Esophagus squamous epithelium (tissue), 5 donors: ENCODE measurements around the gene RAB10. TPM values are rescaled to one million over a fixed set of nuclear protein-coding genes. Genes with fewer than 3 reads are reported as not detected.
"Not testable (repeated sequence)": the region's sequence is repeated elsewhere in the genome, so short reads cannot be mapped to it uniquely, and the experiment has no call there.

Experiments
- DNase-seq: peaks from one replicate; lab custom pipeline; 2025; lab: John Stamatoyannopoulos, UW
- H3K27ac ChIP-seq, 4 donors: fragments of 200-600 bp; sonication (generic); one replicate each; pipeline ENCODE4 v1.5.1; 2016 to 2019; ENCODE audit warnings: mild to moderate bottlenecking in 1 of 4
- H3K27me3 ChIP-seq, 4 donors: fragments of 200-600 bp; sonication (generic); 1 replicate in 3 of 4; 2 replicates in 1 of 4; pipeline versions ENCODE4 v1.5.1 to v1.6.0; 2017 to 2021; ENCODE audit warnings: antibody characterized with exemption in 1 of 4
- H3K36me3 ChIP-seq, 3 donors: fragments of 200-600 bp; sonication (generic); one replicate each; pipeline ENCODE4 v1.5.1; 2016 to 2019
- H3K4me1 ChIP-seq, 3 donors: fragments of 200-600 bp; sonication (generic); one replicate each; pipeline ENCODE4 v1.5.1; 2017 to 2019
- H3K4me3 ChIP-seq, 4 donors: fragments of 200-600 bp; sonication (generic); 1 replicate in 3 of 4; 2 replicates in 1 of 4; pipeline ENCODE4 v1.5.1; 2016 to 2019; ENCODE audit warnings: mild to moderate bottlenecking in 2 of 4, moderate library complexity in 1 of 4
- H3K9me3 ChIP-seq, 3 donors: fragments of 200-600 bp; sonication (generic); one replicate each; pipeline ENCODE4 v1.5.1; 2016 to 2019
- POLR2A ChIP-seq, 4 donors: fragments of 450-650 bp; IDR thresholded peaks; one replicate each; pipeline ENCODE4 v1.6.1; 2017; ENCODE audit warnings: antibody characterized with exemption in 4 of 4, mild to moderate bottlenecking in 4 of 4, moderate library complexity in 3 of 4
- WGBS, 2 donors: methylation state at CpG; one replicate each; pipeline ENCODE4 v1.1.5; 2018; 5-methylcytosine and 5-hydroxymethylcytosine counted together
- intact Hi-C: fragments of 100-400 bp; cut with DNase I; formaldehyde crosslinking; loops from one replicate; pipeline ENCODE4 v1.15.0; 2022
- total RNA-seq, 4 donors: library from RNA; depleted of rRNA; stranded (reverse); fragments of >200 nt; gene quantifications; one replicate each; pipeline ENCODE4 v1.1.0, GENCODE V29; 2016
- TF ChIP-seq, protein P1 (sequence below), 6 experiments: fragments of 450-650 bp in 4 of 6; fragments of 200-600 bp in 2 of 6; sonication (generic) in 2 of 6; IDR thresholded peaks; one replicate each; pipeline ENCODE4 v1.5.1; 2016 to 2019; ENCODE audit warnings: antibody characterized with exemption in 6 of 6, mild to moderate bottlenecking in 4 of 6, moderate library complexity in 4 of 6
- donor health status: DM: yes; HTN: yes; CAD: no.

Gene RAB10
- total RNA-seq, 4 donors from 2014 or later = 214 to 388 (median 335) TPM

DNA sequence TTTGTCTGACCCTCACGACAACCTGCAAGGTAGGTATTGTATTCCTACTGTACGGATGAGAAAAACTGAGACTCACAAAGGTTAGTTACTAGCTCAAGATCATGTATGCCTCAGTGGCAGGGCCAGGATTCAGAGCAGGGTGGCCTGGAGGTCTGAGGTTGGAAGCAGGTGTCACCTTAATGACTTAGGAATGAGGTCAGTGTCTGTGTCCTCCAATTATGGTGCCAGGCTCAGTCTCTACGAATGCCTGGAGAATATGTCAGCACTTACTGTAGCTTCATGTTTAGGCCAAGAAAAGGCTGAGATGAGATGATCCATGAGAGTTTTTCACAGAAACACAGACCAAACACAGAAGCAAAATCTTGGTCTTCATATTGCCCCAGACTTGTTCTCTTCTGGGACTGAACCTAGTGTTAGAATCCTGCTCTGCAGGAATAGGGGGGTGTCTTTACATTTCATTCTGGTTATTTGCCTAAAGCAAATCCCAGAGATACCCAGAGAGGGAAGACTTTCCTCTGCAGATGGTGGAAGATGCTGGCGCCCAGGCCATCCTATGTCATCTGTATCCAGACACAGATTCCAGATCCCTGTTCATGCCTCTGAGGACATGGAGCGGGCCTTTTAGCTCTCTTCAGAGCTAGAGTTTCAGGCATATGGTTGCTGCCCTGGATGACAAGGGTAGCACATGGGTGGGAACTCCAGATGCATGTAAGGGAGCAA lies 16.3 kb upstream of the RAB10 start:
- no peak overlapping the region for H3K4me3 ChIP-seq
- intact Hi-C loops = no loop called here
- H3K27me3 ChIP-seq = no peaks in the 10 kb centered on the region
- H3K27ac ChIP-seq = peak overlapping the region; percentile 79 to 93 (median 86)
- TF ChIP-seq, protein P1, sequence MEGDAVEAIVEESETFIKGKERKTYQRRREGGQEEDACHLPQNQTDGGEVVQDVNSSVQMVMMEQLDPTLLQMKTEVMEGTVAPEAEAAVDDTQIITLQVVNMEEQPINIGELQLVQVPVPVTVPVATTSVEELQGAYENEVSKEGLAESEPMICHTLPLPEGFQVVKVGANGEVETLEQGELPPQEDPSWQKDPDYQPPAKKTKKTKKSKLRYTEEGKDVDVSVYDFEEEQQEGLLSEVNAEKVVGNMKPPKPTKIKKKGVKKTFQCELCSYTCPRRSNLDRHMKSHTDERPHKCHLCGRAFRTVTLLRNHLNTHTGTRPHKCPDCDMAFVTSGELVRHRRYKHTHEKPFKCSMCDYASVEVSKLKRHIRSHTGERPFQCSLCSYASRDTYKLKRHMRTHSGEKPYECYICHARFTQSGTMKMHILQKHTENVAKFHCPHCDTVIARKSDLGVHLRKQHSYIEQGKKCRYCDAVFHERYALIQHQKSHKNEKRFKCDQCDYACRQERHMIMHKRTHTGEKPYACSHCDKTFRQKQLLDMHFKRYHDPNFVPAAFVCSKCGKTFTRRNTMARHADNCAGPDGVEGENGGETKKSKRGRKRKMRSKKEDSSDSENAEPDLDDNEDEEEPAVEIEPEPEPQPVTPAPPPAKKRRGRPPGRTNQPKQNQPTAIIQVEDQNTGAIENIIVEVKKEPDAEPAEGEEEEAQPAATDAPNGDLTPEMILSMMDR (IDR thresholded peaks at IDR 0.05) = no peak
- TF ChIP-seq POLR2A (IDR thresholded peaks at IDR 0.05) = peak in 1 of 4 donors; percentile 14
- peaks cover 30 to 82% (median 32%) of the 10 kb centered on the region in 3 donors for H3K4me1 ChIP-seq
- no peaks in the 10 kb centered on the region for H3K9me3 ChIP-seq
- H3K36me3 ChIP-seq = no peaks in the 10 kb centered on the region
- no peak for DNase-seq
- WGBS, 2 donors = 80% methylated on average over 3 to 5 of the region's 5 CpGs

DNA sequence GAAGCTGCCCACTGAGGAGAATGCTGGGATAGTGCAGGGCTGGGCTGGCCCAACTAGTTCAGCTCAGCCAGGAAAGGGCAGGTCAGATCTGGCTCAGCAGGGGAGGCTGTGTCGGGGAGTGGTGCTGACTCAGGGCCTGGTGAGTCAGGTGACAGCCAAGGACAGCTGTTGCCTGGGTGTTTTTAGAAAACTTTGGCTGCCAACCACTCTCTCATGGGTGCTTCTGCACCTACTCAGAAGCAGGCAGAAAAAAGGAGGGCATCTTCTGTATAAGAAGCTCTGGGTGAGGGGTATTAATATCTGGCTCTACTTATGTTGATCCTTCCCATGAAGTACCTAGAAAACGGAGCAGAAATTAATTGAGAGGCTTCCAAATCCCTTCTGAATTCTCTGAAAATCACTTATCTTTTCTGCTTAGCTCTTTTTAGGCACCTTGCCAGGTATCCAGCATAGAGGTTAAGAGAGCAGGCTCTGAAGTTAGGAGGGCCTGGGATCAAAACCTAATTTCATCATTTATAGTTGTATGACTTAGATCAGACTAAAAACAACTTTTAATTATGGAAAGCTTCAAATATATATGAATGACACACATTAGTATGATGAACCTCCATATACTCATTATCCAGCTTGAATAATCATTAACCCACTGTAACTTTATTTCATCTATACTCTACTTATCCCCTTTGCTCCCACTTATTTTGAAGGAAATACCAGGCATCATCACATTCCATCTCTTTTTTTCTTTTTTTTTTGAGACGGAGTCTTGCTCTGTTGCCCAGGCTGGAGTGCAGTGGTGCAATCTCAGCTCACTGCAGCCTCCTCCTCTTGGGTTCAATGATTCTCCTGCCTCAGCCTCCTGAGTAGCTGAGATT lies 15.5 kb upstream of the RAB10 start:
- no peak overlapping the region for H3K4me3 ChIP-seq
- DNase-seq = no peak
- H3K9me3 ChIP-seq = no peaks in the 10 kb centered on the region
- no peaks in the 10 kb centered on the region for H3K27me3 ChIP-seq
- H3K36me3 ChIP-seq = no peaks in the 10 kb centered on the region
- WGBS, 2 donors = 34 to 57% methylated on average over 2 to 3 of the region's 3 CpGs
- TF ChIP-seq POLR2A (IDR thresholded peaks at IDR 0.05) = no peak
- TF ChIP-seq, protein P1 (IDR thresholded peaks at IDR 0.05) = no peak
- peak overlapping the region; percentile 79 to 93 (median 86) for H3K27ac ChIP-seq
- intact Hi-C loops = no loop called here
- H3K4me1 ChIP-seq = peaks cover 22 to 74% (median 24%) of the 10 kb centered on the region in 3 donors

DNA sequence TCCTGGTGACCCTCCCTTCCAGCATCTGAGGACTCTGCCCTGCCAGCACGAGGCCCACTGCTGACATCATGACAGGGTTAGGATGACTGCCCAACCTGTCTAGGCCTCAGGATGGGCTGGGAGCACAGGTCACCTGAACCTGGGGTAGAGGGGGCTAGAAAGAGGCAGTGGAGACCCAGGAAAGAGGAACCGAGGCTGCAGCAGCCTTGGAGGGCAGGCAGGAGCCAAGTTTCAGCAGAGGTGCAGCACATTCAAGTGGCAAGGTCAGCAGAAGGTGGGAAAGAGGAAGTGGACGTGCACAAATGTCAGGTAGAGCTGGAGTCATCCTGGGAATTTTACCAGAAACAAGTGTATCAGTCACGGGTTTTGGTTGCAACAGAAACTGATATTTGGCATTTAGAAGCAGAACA lies 13.6 kb upstream of the RAB10 start:
- Histone ChIP-seq H3K36me3 (no peaks in the 10 kb centered on the region), H3K27me3 (no peaks in the 10 kb centered on the region), H3K4me1 (peaks cover 20 to 56% (median 24%) of the 10 kb centered on the region in 3 donors), H3K4me3 (no peak overlapping the region), H3K9me3 (no peaks in the 10 kb centered on the region), H3K27ac (peak overlapping the region; percentile 32 to 93 (median 86))
- no peak for DNase-seq
- no peak for TF ChIP-seq POLR2A (IDR thresholded peaks at IDR 0.05)
- TF ChIP-seq, protein P1 (IDR thresholded peaks at IDR 0.05) = no peak
- intact Hi-C loops = no loop called here
- 44 to 62% methylated on average over 4 of the region's 4 CpGs for WGBS, 2 donors

DNA sequence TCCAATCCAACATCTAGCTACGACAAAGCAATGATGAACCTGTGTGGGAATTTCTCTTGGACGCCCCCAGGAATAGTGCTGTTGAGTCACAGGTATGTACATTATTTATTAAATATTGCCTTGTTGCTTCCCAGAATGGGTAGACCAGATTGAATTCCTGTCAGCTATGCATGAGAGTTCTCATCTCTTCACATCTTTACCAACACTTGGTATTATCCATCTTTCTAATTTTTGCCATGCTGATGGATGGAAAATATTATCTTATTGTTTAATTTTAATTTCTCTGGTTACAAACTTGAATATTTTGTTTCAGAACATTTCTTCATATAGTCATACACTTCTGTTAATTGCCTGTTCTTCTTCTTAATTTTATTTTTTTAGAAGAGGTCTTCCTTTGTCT lies 9.6 kb upstream of the RAB10 start:
- 68 to 87% methylated on average over 2 of the region's 2 CpGs for WGBS, 2 donors
- no peak for TF ChIP-seq POLR2A (IDR thresholded peaks at IDR 0.05)
- TF ChIP-seq, protein P1 (IDR thresholded peaks at IDR 0.05) = no peak
- no peaks in the 10 kb centered on the region for H3K36me3 ChIP-seq
- H3K4me3 ChIP-seq = no peak overlapping the region
- H3K9me3 ChIP-seq = no peaks in the 10 kb centered on the region
- no peak for DNase-seq
- no peak overlapping the region for H3K27ac ChIP-seq
- H3K27me3 ChIP-seq = no peaks in the 10 kb centered on the region
- peaks cover 0 to 27% (median 16%) of the 10 kb centered on the region in 3 donors for H3K4me1 ChIP-seq
- intact Hi-C loops = no loop called here

DNA sequence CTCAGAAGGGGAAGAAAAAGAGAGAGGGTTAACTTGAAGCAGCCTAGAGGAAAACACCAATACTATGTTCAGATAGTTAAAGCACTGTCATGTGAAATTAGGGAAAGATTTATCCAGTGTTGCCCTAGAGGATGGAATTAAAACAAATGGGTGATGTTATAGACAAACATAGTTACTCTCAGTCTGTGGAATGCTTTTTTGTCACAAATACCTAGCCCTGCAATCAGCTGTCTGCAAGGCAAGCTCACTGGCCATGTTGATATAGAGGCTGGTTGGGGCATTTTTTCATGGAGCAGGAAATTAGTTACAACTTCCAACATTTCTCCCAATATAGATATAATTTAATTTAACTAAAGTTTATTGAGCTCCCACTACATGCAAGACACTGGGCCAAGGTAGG lies 8.4 kb upstream of the RAB10 start:
- intact Hi-C loops = no loop called here
- no peaks in the 10 kb centered on the region for H3K36me3 ChIP-seq
- H3K4me3 ChIP-seq = no peak overlapping the region
- TF ChIP-seq, protein P1 (IDR thresholded peaks at IDR 0.05) = no peak
- TF ChIP-seq POLR2A (IDR thresholded peaks at IDR 0.05) = no peak
- no peak overlapping the region for H3K27ac ChIP-seq
- peaks cover 0 to 15% (median 11%) of the 10 kb centered on the region in 3 donors for H3K4me1 ChIP-seq
- H3K27me3 ChIP-seq = no peaks in the 10 kb centered on the region
- DNase-seq = no peak
- H3K9me3 ChIP-seq = no peaks in the 10 kb centered on the region

DNA sequence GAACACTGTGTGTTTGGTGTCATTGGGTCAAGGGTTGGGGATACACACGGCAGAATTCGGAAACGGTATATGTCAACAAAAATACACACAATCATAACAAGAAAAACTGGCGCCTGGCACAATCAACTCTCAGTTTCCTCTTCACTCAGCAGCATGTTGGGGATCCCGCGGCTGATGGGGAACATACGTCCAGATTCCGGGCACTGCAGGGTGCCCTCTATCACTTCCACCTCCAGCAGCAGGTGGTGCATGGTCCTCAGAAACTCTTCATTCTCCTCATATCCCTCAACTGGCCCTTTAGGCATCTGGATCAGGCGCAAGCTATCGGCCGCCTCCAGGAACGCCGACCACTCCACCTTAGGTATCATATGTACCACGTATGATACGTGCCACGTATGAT lies 5.8 kb upstream of the RAB10 start:
- H3K9me3 ChIP-seq, H3K27ac ChIP-seq, H3K36me3 ChIP-seq, intact Hi-C loops, H3K4me3 ChIP-seq, DNase-seq, H3K27me3 ChIP-seq: not testable (repeated sequence)
- WGBS, 2 donors = 81 to 95% methylated on average over 9 to 16 of the region's 16 CpGs
- H3K4me1 ChIP-seq = peaks cover 9 to 23% (median 12%) of the 10 kb centered on the region in 3 donors

DNA sequence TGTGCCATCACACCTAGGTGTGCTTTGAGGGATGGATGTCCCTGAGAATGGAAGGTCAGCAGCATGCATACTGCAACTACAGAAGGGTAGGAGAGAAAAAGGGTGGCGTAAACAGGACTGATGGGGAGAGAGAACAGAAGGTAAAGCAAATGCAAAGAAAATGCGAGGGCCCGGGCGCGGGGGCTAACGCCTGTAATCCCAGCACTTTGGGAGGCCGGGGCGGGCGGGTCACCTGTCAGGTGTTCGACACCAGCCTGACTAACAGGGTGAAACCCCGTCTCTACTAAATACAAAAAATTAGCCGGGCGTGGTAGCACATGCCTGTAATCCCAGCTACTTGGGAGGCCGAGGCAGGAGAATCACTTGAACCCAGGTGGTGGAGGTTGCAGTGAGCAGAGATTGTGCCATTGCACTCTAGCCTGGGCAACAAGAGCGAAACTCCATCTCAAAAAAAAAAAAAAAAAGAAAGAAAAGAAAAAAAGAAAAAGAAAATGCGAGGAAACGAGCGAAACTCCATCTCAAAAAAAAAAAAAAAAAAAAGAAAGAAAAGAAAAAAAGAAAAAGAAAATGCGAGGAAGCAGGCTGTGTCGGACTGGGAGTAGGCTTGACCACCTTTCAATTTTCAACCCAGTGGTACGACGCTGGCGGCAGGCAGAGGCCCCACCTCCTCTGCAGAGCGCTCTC lies 1.2 kb upstream of the RAB10 start:
- H3K27ac ChIP-seq = peak overlapping the region; percentile 98 to 99 (median 99)
- not testable (repeated sequence) for DNase-seq

More for the DNA sequence above, 1.2 kb upstream of the RAB10 start:
- peaks cover 9 to 34% (median 20%) of the 10 kb centered on the region in 3 donors for H3K4me1 ChIP-seq
- H3K27me3 ChIP-seq, H3K9me3 ChIP-seq, intact Hi-C loops, H3K36me3 ChIP-seq: not testable (repeated sequence)
- H3K4me3 ChIP-seq = peak overlapping the region; percentile 88 to 99 (median 98)
- 11 to 18% methylated on average over 13 to 23 of the region's 24 CpGs for WGBS, 2 donors
